Motor neuron (in vitro differentiated cells): ENCODE data around the gene CACNA1G. TPM values are rescaled to one million over a fixed set of nuclear protein-coding genes. Genes with fewer than 3 reads are reported as not detected.

Source experiments
- ATAC-seq, 8 experiments: fragments of 200-7000 bp; cut with Tn5 transposase; replicated peaks in 6 of 8; 2 replicates each; pipeline ENCODE4 v1.8.0; 2021; ENCODE audit warnings: mild to moderate bottlenecking in 8 of 8, moderate library complexity in 8 of 8
- H3K27ac ChIP-seq, 2 donors: fragments of 250-450 bp; sonication (Bioruptor Pico); 2 replicates each; pipeline ENCODE4 v1.9.0; 2021; ENCODE audit warnings: antibody characterized with exemption in 2 of 2, mild to moderate bottlenecking in 2 of 2, moderate library complexity in 1 of 2
- H3K4me1 ChIP-seq, 2 donors: fragments of 250-450 bp; sonication (Bioruptor Pico); replicated peaks in 1 of 2; 2 replicates each; pipeline ENCODE4 v1.6.1; 2021; ENCODE audit warnings: antibody characterized with exemption in 2 of 2, mild to moderate bottlenecking in 2 of 2, moderate library complexity in 1 of 2
- H3K4me3 ChIP-seq, 5 donors: fragments of 250-450 bp; sonication (Bioruptor Pico); 2 replicates each; pipeline ENCODE4 v1.9.0; 2021; ENCODE audit warnings: antibody characterized with exemption in 5 of 5, mild to moderate bottlenecking in 5 of 5, moderate library complexity in 4 of 5
- WGBS, 10 experiments: fragments of 450-650 bp; shearing (Covaris generic); methylation state at CpG; one replicate each; pipeline ENCODE4 v1.0.0; 2022; 5-methylcytosine and 5-hydroxymethylcytosine counted together
- in situ Hi-C, 9 experiments: fragments of 400-800 bp; cut with MboI; loops; one replicate each; pipeline ENCODE4 v1.15.0; 2021; ENCODE audit warnings: low sequenced_read_pairs in 9 of 9, low pct_unique_long_range_greater_than_20kb in 2 of 9; ENCODE audit not compliant: unreplicated experiment in 9 of 9
- total RNA-seq, 8 experiments: library from RNA; unstranded; fragments of 300-600 nt; gene quantifications; 2 replicates each; pipeline versions ENCODE4 v1.2.3 to v1.2.4, GENCODE V29; 2022

CACNA1G gene
- total RNA-seq, 8 experiments from 2014 or later: 0.17 to 4.2 (median 0.62) TPM

DNA sequence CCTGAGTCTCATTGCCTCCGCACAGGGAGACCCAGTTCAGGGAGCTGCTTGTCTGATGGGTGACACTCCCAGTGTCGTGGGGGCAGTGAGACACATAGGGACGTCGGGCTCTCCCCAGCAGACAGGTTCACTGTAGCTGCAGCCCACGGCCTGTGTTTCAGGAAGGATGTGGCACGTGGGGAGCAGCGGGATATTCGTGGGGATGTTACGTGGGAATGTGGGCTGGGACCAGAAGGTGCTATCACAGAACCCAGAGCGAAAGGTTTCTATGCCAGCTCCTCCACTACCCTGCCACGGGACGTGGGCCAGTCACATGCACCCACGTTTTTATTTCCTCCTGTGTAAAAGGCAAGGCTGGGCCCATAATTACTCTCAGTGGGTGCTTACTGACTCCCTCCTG, 16.3 kb downstream of the CACNA1G start:
- WGBS, 10 experiments: 68 to 90% (median 76%) methylated on average over 2 to 8 of the region's 13 CpGs; no CpG with 5 or more reads in 4 of the 10 experiments
- no peak for ATAC-seq
- in situ Hi-C loops: no loop called here

GRCh38 chr17:50577451-50577954, 17.0 kb downstream of the CACNA1G start:
- peak in 1 of 8 experiments; percentile 43 for ATAC-seq
- Histone ChIP-seq H3K4me1 (peaks cover 16 to 20% of the 10 kb centered on the region in 2 donors), H3K27ac (no peak overlapping the region), H3K4me3 (no peak overlapping the region)
- in situ Hi-C loops: no loop called here
- WGBS, 10 experiments: 35 to 100% (median 77%) methylated on average over 1 to 10 of the region's 13 CpGs; no CpG with 5 or more reads in 4 of the 10 experiments

More for the DNA sequence above, 16.3 kb downstream of the CACNA1G start:
- Histone ChIP-seq H3K4me1 (peaks cover 14 to 20% of the 10 kb centered on the region in 2 donors), H3K4me3 (no peak overlapping the region), H3K27ac (no peak overlapping the region)

GRCh38 chr17:50578173-50578572, 17.7 kb downstream of the CACNA1G start:
- WGBS, 10 experiments: 60 to 90% (median 84%) methylated on average over 1 to 9 of the region's 16 CpGs; no CpG with 5 or more reads in 3 of the 10 experiments
- in situ Hi-C loops: no loop called here
- Histone ChIP-seq H3K4me3 (no peak overlapping the region), H3K4me1 (peaks cover 23% of the 10 kb centered on the region in 2 donors), H3K27ac (no peak overlapping the region)
- ATAC-seq: no peak

GRCh38 chr17:50579399-50579798, 18.9 kb downstream of the CACNA1G start:
- in situ Hi-C loops: no loop called here
- no peak for ATAC-seq
- 20 to 100% (median 61%) methylated on average over 1 to 6 of the region's 7 CpGs; no CpG with 5 or more reads in 2 of the 10 experiments for WGBS, 10 experiments
- Histone ChIP-seq H3K4me1 (peaks cover 35 to 36% of the 10 kb centered on the region in 2 donors), H3K4me3 (no peak overlapping the region), H3K27ac (no peak overlapping the region)

- in situ Hi-C loops: no loop called here
- Histone ChIP-seq H3K4me3 (no peak overlapping the region), H3K4me1 (peaks cover 45 to 48% of the 10 kb centered on the region in 2 donors), H3K27ac (no peak overlapping the region)
- 60 to 96% (median 87%) methylated on average over 1 to 3 of the region's 9 CpGs; no CpG with 5 or more reads in 7 of the 10 experiments for WGBS, 10 experiments
- ATAC-seq: peak in 1 of 8 experiments; percentile 6
Measured at GRCh38 chr17:50580646-50581045, 20.1 kb downstream of the CACNA1G start.

DNA sequence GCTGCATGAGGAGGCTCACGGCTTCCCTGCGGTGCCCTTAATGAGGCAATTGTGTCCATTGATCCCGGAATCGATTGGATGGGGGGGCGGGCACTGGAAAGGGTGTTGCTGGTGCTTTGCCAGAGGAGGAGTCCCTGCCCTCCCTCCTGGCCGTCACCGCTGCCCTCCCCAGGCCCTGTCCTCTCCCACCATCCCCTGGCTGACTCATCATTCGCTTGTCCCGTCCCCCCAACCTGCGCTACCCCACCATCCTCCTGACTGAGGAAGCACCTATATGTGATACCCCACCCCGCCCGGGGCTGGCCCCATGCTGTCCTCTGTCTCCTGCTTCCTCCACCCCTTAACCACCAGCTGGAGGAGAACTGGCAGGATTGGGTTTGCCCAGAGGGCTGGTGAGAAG, 20.8 kb downstream of the CACNA1G start:
- no peak for ATAC-seq
- no peak overlapping the region for H3K27ac ChIP-seq
- in situ Hi-C loops: no loop called here
- WGBS, 10 experiments: 90% methylated on average over 2 of the region's 12 CpGs; no CpG with 5 or more reads in 9 of the 10 experiments
- peaks cover 52 to 55% of the 10 kb centered on the region in 2 donors for H3K4me1 ChIP-seq
- H3K4me3 ChIP-seq: no peak overlapping the region

DNA sequence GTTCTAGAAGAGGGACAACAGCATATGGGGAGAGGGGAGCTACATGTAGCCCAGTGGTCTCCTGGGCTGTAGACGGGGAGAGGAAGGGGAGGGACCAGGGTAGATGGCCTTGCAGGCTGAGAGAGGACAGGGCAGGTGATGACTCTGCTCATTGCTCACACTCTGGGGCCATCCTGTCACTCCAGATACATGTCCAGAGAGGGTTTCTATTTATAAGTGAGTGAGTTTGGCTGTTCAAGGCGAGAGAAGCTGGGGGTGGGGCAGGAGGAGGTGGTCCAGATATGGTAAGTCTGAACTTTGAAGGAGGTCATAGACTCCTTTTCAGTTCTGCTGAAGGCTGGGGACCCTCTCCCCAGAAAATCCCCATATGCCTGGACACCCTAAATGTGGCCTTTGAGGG, 22.2 kb downstream of the CACNA1G start:
- peak in 3 of 8 experiments; percentile 21 to 37 (median 31) for ATAC-seq
- peaks cover 59 to 60% of the 10 kb centered on the region in 2 donors for H3K4me1 ChIP-seq
- H3K27ac ChIP-seq: no peak overlapping the region
- in situ Hi-C loops: no loop called here
- H3K4me3 ChIP-seq: no peak overlapping the region
- WGBS, 10 experiments: 60 to 83% methylated on average over 1 to 2 of the region's 2 CpGs; no CpG with 5 or more reads in 8 of the 10 experiments

DNA sequence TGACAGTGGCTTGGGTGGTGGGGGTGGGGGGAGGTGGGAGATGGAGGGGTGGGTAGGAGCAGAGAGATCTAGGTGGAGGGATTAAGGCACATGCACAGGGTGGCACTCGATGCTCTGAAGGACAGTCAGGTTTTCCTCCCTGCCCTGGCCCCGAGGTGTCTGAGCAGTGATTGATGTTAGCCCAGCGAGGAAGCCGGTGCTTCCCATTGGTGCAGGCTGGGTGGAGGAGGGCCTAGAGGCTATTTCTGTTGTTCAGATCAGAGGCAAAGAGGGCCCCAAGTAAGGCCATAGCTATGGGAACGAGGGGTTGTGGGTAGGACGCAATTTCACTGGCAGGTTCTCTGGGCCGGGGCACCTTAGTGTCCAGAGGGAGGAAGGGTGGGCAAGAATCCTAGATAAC, 23.1 kb downstream of the CACNA1G start:
- Histone ChIP-seq H3K27ac (no peak overlapping the region), H3K4me3 (no peak overlapping the region), H3K4me1 (peaks cover 62 to 64% of the 10 kb centered on the region in 2 donors)
- in situ Hi-C loops: no loop called here
- peak in 6 of 8 experiments; percentile 46 to 90 (median 85) for ATAC-seq
- WGBS, 10 experiments: 80 to 100% methylated on average over 1 of the region's 7 CpGs; no CpG with 5 or more reads in 8 of the 10 experiments

- no peak overlapping the region for H3K4me3 ChIP-seq
- WGBS, 10 experiments: 20 to 100% (median 78%) methylated on average over 1 to 3 of the region's 4 CpGs; no CpG with 5 or more reads in 4 of the 10 experiments
- in situ Hi-C loops: no loop called here
- ATAC-seq: no peak
- H3K4me1 ChIP-seq: peaks cover 64 to 68% of the 10 kb centered on the region in 2 donors
- H3K27ac ChIP-seq: no peak overlapping the region
Measured at GRCh38 chr17:50584116-50584515, 23.6 kb downstream of the CACNA1G start.

- ATAC-seq: peak in 1 of 8 experiments; percentile 47
- Histone ChIP-seq H3K27ac (no peak overlapping the region), H3K4me3 (no peak overlapping the region), H3K4me1 (peaks cover 64 to 68% of the 10 kb centered on the region in 2 donors)
- in situ Hi-C loops: no loop called here
- WGBS, 10 experiments: 40 to 89% (median 80%) methylated on average over 1 to 3 of the region's 6 CpGs; no CpG with 5 or more reads in 7 of the 10 experiments
Measured at GRCh38 chr17:50584749-50585148, 24.2 kb downstream of the CACNA1G start.

DNA sequence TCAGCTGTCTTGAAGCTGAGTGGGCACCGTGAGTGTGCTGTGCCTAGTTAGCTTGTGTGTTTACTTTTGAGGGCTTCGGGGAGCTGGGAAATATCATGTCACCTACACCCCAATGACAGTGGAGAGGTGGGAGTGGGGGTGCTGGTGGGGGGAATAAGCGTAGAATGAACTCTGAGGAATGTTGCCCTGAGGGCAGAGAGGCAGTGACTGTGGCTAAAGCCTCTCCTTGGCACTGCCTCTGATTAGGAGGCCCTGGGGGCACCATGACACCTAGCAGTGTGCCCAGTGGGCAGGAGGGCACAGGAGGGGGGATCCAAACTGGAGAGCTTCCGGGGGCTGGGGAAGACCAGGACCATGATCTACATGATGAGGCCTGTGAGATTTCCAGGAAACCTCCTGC, 24.8 kb downstream of the CACNA1G start:
- in situ Hi-C loops: no loop called here
- 29 to 80% methylated on average over 1 of the region's 4 CpGs; no CpG with 5 or more reads in 8 of the 10 experiments for WGBS, 10 experiments
- ATAC-seq: no peak
- Histone ChIP-seq H3K27ac (peak overlapping the region; percentile 51 to 75), H3K4me3 (no peak overlapping the region), H3K4me1 (peaks cover 65 to 72% of the 10 kb centered on the region in 2 donors)

DNA sequence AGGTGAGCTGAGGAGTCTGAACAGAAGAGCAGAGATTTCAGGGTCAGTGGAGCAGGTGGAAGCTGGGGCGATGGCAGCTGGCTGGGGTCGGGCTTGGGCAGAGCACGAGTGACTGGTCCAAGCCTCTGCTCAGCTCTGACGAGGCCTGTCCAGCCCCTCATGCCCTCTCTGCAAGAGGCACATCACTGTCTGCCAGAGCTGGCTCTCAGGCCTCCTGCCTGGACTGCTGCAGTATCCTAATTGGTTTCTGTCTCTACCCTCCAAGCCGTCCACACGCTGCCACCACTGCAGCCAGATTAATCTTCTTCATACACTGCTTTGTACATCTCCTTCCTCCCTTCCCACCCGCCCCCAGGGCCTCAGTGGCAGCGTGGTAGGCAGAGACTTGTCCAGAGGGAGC, 25.4 kb downstream of the CACNA1G start:
- H3K4me3 ChIP-seq: no peak overlapping the region
- H3K27ac ChIP-seq: peak overlapping the region; percentile 51 to 75
- WGBS, 10 experiments: 20 to 44% (median 34%) methylated on average over 2 to 7 of the region's 8 CpGs; no CpG with 5 or more reads in 7 of the 10 experiments
- peak in 3 of 8 experiments; percentile 51 to 54 (median 52) for ATAC-seq
- in situ Hi-C loops: no loop called here
- H3K4me1 ChIP-seq: peaks cover 62 to 66% of the 10 kb centered on the region in 2 donors

GRCh38 chr17:50586421-50587247, 26.1 kb downstream of the CACNA1G start:
- Histone ChIP-seq H3K4me3 (no peak overlapping the region), H3K4me1 (peaks cover 62 to 66% of the 10 kb centered on the region in 2 donors), H3K27ac (peak overlapping the region; percentile 51 to 75)
- in situ Hi-C loops: no loop called here
- ATAC-seq: peak in 1 of 8 experiments; percentile 0
- WGBS, 10 experiments: 51 to 100% (median 80%) methylated on average over 1 to 6 of the region's 9 CpGs; no CpG with 5 or more reads in 4 of the 10 experiments
